Measurements from ENCODE around the gene RNASE3.
"Not testable (repeated sequence)": the region's sequence is repeated elsewhere in the genome, so short reads cannot be mapped to it uniquely, and the experiment has no call there.

The RNASE3 gene

GRCh38 chr14:20882787-20883186, 8.4 kb upstream of the RNASE3 start:
- not testable (repeated sequence) for H3K27ac Mint-ChIP-seq; H3K36me3 Mint-ChIP-seq; H3K4me3 Mint-ChIP-seq; H3K9me3 Mint-ChIP-seq (ENCODE audit: low read depth); H3K27me3 Mint-ChIP-seq
- H3K4me1 Mint-ChIP-seq (ENCODE audit: low read depth) = peaks cover 11% of the 10 kb centered on the region

GRCh38 chr14:20888411-20888810, 2.8 kb upstream of the RNASE3 start:
- H3K27me3 Mint-ChIP-seq; H3K36me3 Mint-ChIP-seq; H3K9me3 Mint-ChIP-seq (ENCODE audit: low read depth); H3K4me3 Mint-ChIP-seq; H3K27ac Mint-ChIP-seq; H3K4me1 Mint-ChIP-seq (ENCODE audit: low read depth): not testable (repeated sequence)

DNA sequence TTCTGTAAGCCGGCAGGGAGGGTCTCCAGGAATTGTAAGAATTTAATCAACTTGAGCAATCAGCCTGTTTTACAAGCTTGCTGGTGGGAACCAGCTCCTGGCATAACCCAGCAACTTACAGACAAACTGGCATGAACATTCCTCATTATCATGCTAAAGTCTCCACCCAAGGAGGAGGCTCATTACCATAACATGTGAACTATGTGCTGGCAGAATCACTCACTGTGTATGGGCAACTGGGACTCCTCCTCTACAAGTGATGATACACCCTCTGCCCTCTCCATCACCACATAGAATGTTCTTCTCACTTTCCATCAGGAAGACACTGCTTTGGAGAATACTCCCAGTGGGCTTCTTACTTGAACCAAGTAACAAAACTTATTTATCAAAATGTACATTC, 4.1 kb downstream of the RNASE3 start:
- not testable (repeated sequence) for H3K36me3 Mint-ChIP-seq; H3K27ac Mint-ChIP-seq; H3K9me3 Mint-ChIP-seq (ENCODE audit: low read depth); H3K4me1 Mint-ChIP-seq (ENCODE audit: low read depth); H3K4me3 Mint-ChIP-seq
- peaks cover 11% of the 10 kb centered on the region for H3K27me3 Mint-ChIP-seq

GRCh38 chr14:20904393-20905029, 13.3 kb downstream of the RNASE3 start:
- no peak overlapping the region for H3K27ac Mint-ChIP-seq
- H3K9me3 Mint-ChIP-seq (ENCODE audit: low read depth) = no peaks in the 10 kb centered on the region
- H3K4me3 Mint-ChIP-seq = no peak overlapping the region
- H3K4me1 Mint-ChIP-seq (ENCODE audit: low read depth) = no peaks in the 10 kb centered on the region
- no peaks in the 10 kb centered on the region for H3K36me3 Mint-ChIP-seq
- peaks cover 5% of the 10 kb centered on the region for H3K27me3 Mint-ChIP-seq

GRCh38 chr14:20905676-20906075, 14.5 kb downstream of the RNASE3 start:
- H3K27me3 Mint-ChIP-seq = peaks cover 8% of the 10 kb centered on the region
- H3K4me1 Mint-ChIP-seq (ENCODE audit: low read depth) = no peaks in the 10 kb centered on the region
- H3K4me3 Mint-ChIP-seq = no peak overlapping the region
- no peaks in the 10 kb centered on the region for H3K36me3 Mint-ChIP-seq
- H3K9me3 Mint-ChIP-seq (ENCODE audit: low read depth) = no peaks in the 10 kb centered on the region
- no peak overlapping the region for H3K27ac Mint-ChIP-seq

DNA sequence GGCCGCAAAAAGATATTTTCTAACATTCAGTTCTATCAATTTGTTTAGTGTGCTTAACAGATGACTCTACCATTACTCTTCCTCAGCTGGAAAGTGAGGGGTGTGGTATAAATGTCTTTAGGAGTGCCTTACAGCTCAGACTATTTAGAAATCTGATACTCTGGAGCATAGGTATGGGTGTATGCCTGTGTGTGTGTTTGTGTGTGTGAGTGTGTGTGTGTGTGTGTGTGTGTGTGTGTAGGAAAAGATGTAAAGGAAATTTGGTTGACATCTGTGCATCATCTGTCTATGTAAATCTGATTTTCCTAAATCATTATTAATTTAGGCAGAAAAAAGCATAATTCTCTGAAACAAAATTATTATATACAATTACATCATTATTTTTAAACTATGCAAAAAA, 16.0 kb downstream of the RNASE3 start:
- Mint-ChIP-seq H3K36me3 (no peaks in the 10 kb centered on the region), H3K27ac (no peak overlapping the region), H3K27me3 (peaks cover 7% of the 10 kb centered on the region), H3K4me1 (ENCODE audit: low read depth) (no peaks in the 10 kb centered on the region), H3K4me3 (no peak overlapping the region), H3K9me3 (ENCODE audit: low read depth) (no peaks in the 10 kb centered on the region)

GRCh38 chr14:20910822-20911221, 19.6 kb downstream of the RNASE3 start:
- not testable (repeated sequence) for H3K27me3 Mint-ChIP-seq; H3K36me3 Mint-ChIP-seq; H3K27ac Mint-ChIP-seq; H3K4me3 Mint-ChIP-seq; H3K4me1 Mint-ChIP-seq (ENCODE audit: low read depth); H3K9me3 Mint-ChIP-seq (ENCODE audit: low read depth)

GRCh38 chr14:20919038-20919756, 28.0 kb downstream of the RNASE3 start:
- not testable (repeated sequence) for H3K9me3 Mint-ChIP-seq (ENCODE audit: low read depth); H3K27ac Mint-ChIP-seq; H3K4me1 Mint-ChIP-seq (ENCODE audit: low read depth); H3K4me3 Mint-ChIP-seq; H3K36me3 Mint-ChIP-seq
- peaks cover 21% of the 10 kb centered on the region for H3K27me3 Mint-ChIP-seq

- H3K27ac Mint-ChIP-seq; H3K36me3 Mint-ChIP-seq; H3K4me1 Mint-ChIP-seq (ENCODE audit: low read depth); H3K9me3 Mint-ChIP-seq (ENCODE audit: low read depth); H3K4me3 Mint-ChIP-seq: not testable (repeated sequence)
- H3K27me3 Mint-ChIP-seq = peaks cover 22% of the 10 kb centered on the region
These were observed 32.6 kb downstream of the RNASE3 start for GRCh38 chr14:20923766-20924297.

DNA sequence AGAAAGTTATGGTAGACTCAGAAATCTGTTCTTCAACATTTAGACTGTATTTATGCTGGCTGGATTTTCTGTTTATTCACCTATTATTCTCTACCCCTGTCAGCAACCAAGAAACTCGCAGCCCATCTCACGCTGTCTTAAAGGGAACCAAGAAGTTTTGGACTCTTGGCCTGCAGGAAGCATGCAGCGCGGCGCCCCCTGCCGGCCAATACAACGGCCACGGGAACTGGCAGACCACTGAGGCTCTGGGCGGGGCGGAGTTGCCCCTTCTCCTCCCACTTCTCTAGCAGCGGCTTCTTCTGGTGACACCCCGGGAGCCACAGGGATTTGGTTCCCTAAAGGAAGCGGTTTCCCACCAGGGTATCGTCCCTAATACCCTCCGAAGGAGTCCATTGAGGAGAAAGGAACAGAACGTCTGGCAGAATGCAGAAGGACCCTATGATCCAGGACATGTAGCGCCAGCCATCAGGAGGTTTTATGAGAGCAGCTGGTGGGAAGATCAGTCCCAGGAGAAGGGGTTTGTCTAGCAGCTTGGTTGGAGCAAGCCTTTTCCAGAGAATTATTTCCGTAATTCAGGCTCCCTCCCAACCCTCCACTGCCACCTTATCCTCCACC, 43.1 kb downstream of the RNASE3 start:
- Mint-ChIP-seq H3K4me1 (ENCODE audit: low read depth) (no peaks in the 10 kb centered on the region), H3K4me3 (no peak overlapping the region), H3K27me3 (peaks cover 2% of the 10 kb centered on the region), H3K9me3 (ENCODE audit: low read depth) (no peaks in the 10 kb centered on the region), H3K36me3 (no peaks in the 10 kb centered on the region), H3K27ac (no peak overlapping the region)

GRCh38 chr14:20935303-20935984, 44.3 kb downstream of the RNASE3 start:
- H3K4me1 Mint-ChIP-seq (ENCODE audit: low read depth) = no peaks in the 10 kb centered on the region
- H3K27ac Mint-ChIP-seq = no peak overlapping the region
- H3K27me3 Mint-ChIP-seq = peaks cover 2% of the 10 kb centered on the region
- no peak overlapping the region for H3K4me3 Mint-ChIP-seq
- no peaks in the 10 kb centered on the region for H3K36me3 Mint-ChIP-seq
- H3K9me3 Mint-ChIP-seq (ENCODE audit: low read depth) = no peaks in the 10 kb centered on the region
